Measurements from ENCODE around the gene LSAMP. TPM values are rescaled to one million over a fixed set of nuclear protein-coding genes. Genes with fewer than 3 reads are reported as not detected.

The LSAMP gene
- total and polyA plus RNA-seq, 2 donors (not counting 1 experiment from before 2014, with no cell fraction given): not detected

DNA sequence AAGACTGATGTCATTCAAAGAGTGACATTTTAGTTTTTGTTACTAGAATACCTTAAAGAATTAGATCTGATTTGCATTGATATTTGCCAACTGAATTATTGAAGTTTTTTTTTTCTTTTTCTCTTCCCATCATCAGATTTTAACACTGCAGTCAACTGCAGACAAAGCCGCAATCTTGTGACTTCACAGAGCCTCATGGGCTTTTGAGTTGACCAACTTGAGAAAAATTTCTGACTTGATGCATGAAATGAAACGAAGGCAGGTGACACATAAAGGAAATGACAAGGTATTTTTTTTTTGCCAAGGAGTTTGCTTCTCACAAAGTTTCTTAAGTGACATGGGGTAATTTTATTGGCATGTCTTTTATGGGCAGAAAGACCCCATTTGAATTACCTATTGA is 438.3 kb downstream of the LSAMP start:
- Histone ChIP-seq H3K27me3 (replicated peaks in 1 of 4; ENCODE audit: control extremely low read depth in 1 of 4, control insufficient read depth in 3 of 4, insufficient read depth in 4 of 4, low read length in 3 of 4) (no peaks in the 10 kb centered on the region), H3K27ac (ENCODE audit: low read length in 2 of 2) (no peak overlapping the region), H3K4me2 (replicated peaks; ENCODE audit: low read depth, low read length, poor library complexity, severe bottlenecking) (no peak overlapping the region), H3K79me2 (ENCODE audit: control insufficient read depth, insufficient read depth, low read length) (no peaks in the 10 kb centered on the region), H3K36me3 (replicated peaks in 1 of 2; ENCODE audit: control extremely low read depth in 1 of 2, control insufficient read depth in 1 of 2, extremely low read depth in 1 of 2, insufficient read depth in 2 of 2, low read length in 1 of 2) (no peaks in the 10 kb centered on the region), H3K4me3 (ENCODE audit: control extremely low read depth in 1 of 5, extremely low read depth in 1 of 5, insufficient read depth in 1 of 5, low read depth in 2 of 5, low read length in 4 of 5) (no peak overlapping the region), H3K4me1 (ENCODE audit: control insufficient read depth in 2 of 2, insufficient read depth in 2 of 2, low read length in 2 of 2) (no peaks in the 10 kb centered on the region), H3K9me3 (ENCODE audit: control extremely low read depth in 1 of 3, control insufficient read depth in 2 of 3, insufficient read depth in 1 of 3, low read length in 2 of 3) (no peaks in the 10 kb centered on the region), H4K20me1 (ENCODE audit: control insufficient read depth, insufficient read depth, low read length, poor library complexity, severe bottlenecking) (no peaks in the 10 kb centered on the region), H2AFZ (ENCODE audit: insufficient read depth, low read depth, low read length, poor library complexity, severe bottlenecking) (no peak overlapping the region), H3K9ac (ENCODE audit: low read length) (no peak overlapping the region)
- Mint-ChIP-seq H3K9me3 (ENCODE audit: insufficient read depth) (no peaks in the 10 kb centered on the region), H3K4me1 (no peaks in the 10 kb centered on the region), H3K27me3 (no peaks in the 10 kb centered on the region), H3K27ac (no peak overlapping the region), H3K4me3 (no peak overlapping the region)
- CTCF ChIA-PET: no interaction called here
- WGBS (ENCODE audit: insufficient coverage): 45% methylated on average over 2 of the region's 2 CpGs
- ATAC-seq (ENCODE audit: low read depth) (no peak), DNase-seq (no peak)
- TF ChIP-seq, protein P1, sequence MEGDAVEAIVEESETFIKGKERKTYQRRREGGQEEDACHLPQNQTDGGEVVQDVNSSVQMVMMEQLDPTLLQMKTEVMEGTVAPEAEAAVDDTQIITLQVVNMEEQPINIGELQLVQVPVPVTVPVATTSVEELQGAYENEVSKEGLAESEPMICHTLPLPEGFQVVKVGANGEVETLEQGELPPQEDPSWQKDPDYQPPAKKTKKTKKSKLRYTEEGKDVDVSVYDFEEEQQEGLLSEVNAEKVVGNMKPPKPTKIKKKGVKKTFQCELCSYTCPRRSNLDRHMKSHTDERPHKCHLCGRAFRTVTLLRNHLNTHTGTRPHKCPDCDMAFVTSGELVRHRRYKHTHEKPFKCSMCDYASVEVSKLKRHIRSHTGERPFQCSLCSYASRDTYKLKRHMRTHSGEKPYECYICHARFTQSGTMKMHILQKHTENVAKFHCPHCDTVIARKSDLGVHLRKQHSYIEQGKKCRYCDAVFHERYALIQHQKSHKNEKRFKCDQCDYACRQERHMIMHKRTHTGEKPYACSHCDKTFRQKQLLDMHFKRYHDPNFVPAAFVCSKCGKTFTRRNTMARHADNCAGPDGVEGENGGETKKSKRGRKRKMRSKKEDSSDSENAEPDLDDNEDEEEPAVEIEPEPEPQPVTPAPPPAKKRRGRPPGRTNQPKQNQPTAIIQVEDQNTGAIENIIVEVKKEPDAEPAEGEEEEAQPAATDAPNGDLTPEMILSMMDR (IDR thresholded peaks at IDR 0.05): no peak
- no peak for TF ChIP-seq EZH2 (IDR thresholded peaks at IDR 0.05; ENCODE audit: borderline replicate concordance, insufficient read depth, low read depth, low read length, poor library complexity, severe bottlenecking)
- POLR2A ChIA-PET: no interaction called here
- intact Hi-C loops (cut with micrococcal nuclease): no loop called here

DNA sequence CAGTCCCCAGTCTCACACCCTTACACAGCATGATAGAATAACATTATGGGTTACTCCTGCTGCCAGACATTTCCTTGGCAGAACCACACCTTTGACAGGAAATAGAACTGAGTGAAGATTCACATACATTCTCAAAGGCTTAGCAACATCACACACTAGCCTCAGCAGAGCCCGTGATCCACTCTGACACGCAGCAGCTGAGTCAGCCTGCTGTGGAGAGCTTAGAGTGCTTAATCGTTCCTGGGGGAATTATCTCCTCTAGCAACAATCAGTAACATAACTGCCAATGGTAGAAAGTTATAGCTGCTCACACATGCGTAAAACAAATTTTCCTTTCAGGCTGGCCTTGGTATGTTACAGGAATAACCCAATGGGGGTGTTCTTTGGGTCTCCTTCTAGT is 439.9 kb downstream of the LSAMP start:
- H4K20me1 ChIP-seq (ENCODE audit: control insufficient read depth, insufficient read depth, low read length, poor library complexity, severe bottlenecking): no peaks in the 10 kb centered on the region
- H3K4me3 ChIP-seq (ENCODE audit: control extremely low read depth in 1 of 5, extremely low read depth in 1 of 5, insufficient read depth in 1 of 5, low read depth in 2 of 5, low read length in 4 of 5): no peak overlapping the region
- ChIA-PET CTCF (no interaction called here), POLR2A (no interaction called here)
- TF ChIP-seq, protein P1 (IDR thresholded peaks at IDR 0.05): no peak
- no peak for TF ChIP-seq EZH2 (IDR thresholded peaks at IDR 0.05; ENCODE audit: borderline replicate concordance, insufficient read depth, low read depth, low read length, poor library complexity, severe bottlenecking)
- no peaks in the 10 kb centered on the region for H3K36me3 ChIP-seq (replicated peaks in 1 of 2; ENCODE audit: control extremely low read depth in 1 of 2, control insufficient read depth in 1 of 2, extremely low read depth in 1 of 2, insufficient read depth in 2 of 2, low read length in 1 of 2)
- no peak overlapping the region for H3K4me3 Mint-ChIP-seq
- H3K79me2 ChIP-seq (ENCODE audit: control insufficient read depth, insufficient read depth, low read length): no peaks in the 10 kb centered on the region
- H3K27me3 Mint-ChIP-seq: no peaks in the 10 kb centered on the region
- H3K9ac ChIP-seq (ENCODE audit: low read length): no peak overlapping the region
- DNase-seq (no peak), ATAC-seq (ENCODE audit: low read depth) (no peak)
- H2AFZ ChIP-seq (ENCODE audit: insufficient read depth, low read depth, low read length, poor library complexity, severe bottlenecking): no peak overlapping the region
- 100% methylated on average over 1 of the region's 4 CpGs for WGBS (ENCODE audit: insufficient coverage)
- no peak overlapping the region for H3K27ac Mint-ChIP-seq
- no peak overlapping the region for H3K27ac ChIP-seq (ENCODE audit: low read length in 2 of 2)
- intact Hi-C loops (cut with micrococcal nuclease): no loop called here
- no peaks in the 10 kb centered on the region for H3K9me3 ChIP-seq (ENCODE audit: control extremely low read depth in 1 of 3, control insufficient read depth in 2 of 3, insufficient read depth in 1 of 3, low read length in 2 of 3)
- no peaks in the 10 kb centered on the region for H3K9me3 Mint-ChIP-seq (ENCODE audit: insufficient read depth)
- H3K4me1 Mint-ChIP-seq: no peaks in the 10 kb centered on the region
- H3K27me3 ChIP-seq (replicated peaks in 1 of 4; ENCODE audit: control extremely low read depth in 1 of 4, control insufficient read depth in 3 of 4, insufficient read depth in 4 of 4, low read length in 3 of 4): no peaks in the 10 kb centered on the region
- H3K4me1 ChIP-seq (ENCODE audit: control insufficient read depth in 2 of 2, insufficient read depth in 2 of 2, low read length in 2 of 2): no peaks in the 10 kb centered on the region
- no peak overlapping the region for H3K4me2 ChIP-seq (replicated peaks; ENCODE audit: low read depth, low read length, poor library complexity, severe bottlenecking)
